H9 (cell line): ENCODE measurements around the gene TNFSF4. TPM values are rescaled to one million over a fixed set of nuclear protein-coding genes. Genes with fewer than 3 reads are reported as not detected.

Source experiments
- DNase-seq: peaks from one replicate; pipeline ENCODE4 v3.0.0-alpha.2; 2017
- H2AFZ ChIP-seq: one replicate; pipeline ENCODE4 v1.6.1; 2013; ENCODE audit warnings: mild to moderate bottlenecking, low read length, control low read depth, moderate library complexity
- H2AK5ac ChIP-seq: 2 replicates; pipeline ENCODE4 v1.6.1; 2013; ENCODE audit warnings: low read length, control low read depth, mixed read lengths; ENCODE audit not compliant: insufficient read length
- H2BK120ac ChIP-seq: one replicate; pipeline ENCODE4 v1.6.1; 2013; ENCODE audit warnings: low read depth, mild to moderate bottlenecking, low read length, control low read depth, inconsistent platforms; ENCODE audit not compliant: poor library complexity, severe bottlenecking
- H2BK12ac ChIP-seq: 2 replicates; pipeline ENCODE4 v1.6.1; 2013; ENCODE audit warnings: low read length, control low read depth, mixed read lengths, low read depth; ENCODE audit not compliant: insufficient read length
- H2BK15ac ChIP-seq: 2 replicates; pipeline ENCODE4 v1.6.1; 2013; ENCODE audit warnings: low read depth, low read length, control low read depth
- H2BK20ac ChIP-seq: one replicate; pipeline ENCODE4 v1.6.1; 2013; ENCODE audit warnings: low read depth, mild to moderate bottlenecking, low read length, control low read depth, inconsistent platforms; ENCODE audit not compliant: poor library complexity, severe bottlenecking
- H2BK5ac ChIP-seq: 2 replicates; pipeline ENCODE4 v1.6.1; 2013; ENCODE audit warnings: low read length, control low read depth, mixed read lengths; ENCODE audit not compliant: insufficient read length
- H3K14ac ChIP-seq: 2 replicates; pipeline ENCODE4 v1.6.1; 2013; ENCODE audit warnings: low read length, control low read depth; ENCODE audit not compliant: insufficient read depth
- H3K18ac ChIP-seq: 2 replicates; pipeline ENCODE4 v1.6.1; 2013; ENCODE audit warnings: low read depth, mild to moderate bottlenecking, mixed read lengths, low read length, control low read depth; ENCODE audit not compliant: insufficient read length
- H3K23ac ChIP-seq: 2 replicates; pipeline ENCODE4 v1.6.1; 2013; ENCODE audit warnings: low read length, control low read depth, mixed read lengths, low read depth; ENCODE audit not compliant: insufficient read length
- H3K23me2 ChIP-seq: 2 replicates; pipeline ENCODE4 v1.6.1; 2013; ENCODE audit warnings: low read depth, mild to moderate bottlenecking, mixed read lengths, low read length, control low read depth; ENCODE audit not compliant: insufficient read length, poor library complexity, severe bottlenecking
- H3K27ac ChIP-seq: 2 replicates; pipeline ENCODE4 v1.5.1; 2013; ENCODE audit warnings: low read length, control low read depth, mixed read lengths, low read depth; ENCODE audit not compliant: insufficient read length
- H3K27me3 ChIP-seq: 2 replicates; pipeline ENCODE4 v1.6.1; 2013; ENCODE audit warnings: low read length, control low read depth, inconsistent platforms; ENCODE audit not compliant: insufficient read depth
- H3K4ac ChIP-seq: 2 replicates; pipeline ENCODE4 v1.6.1; 2013; ENCODE audit warnings: low read depth, mild to moderate bottlenecking, control low read depth, inconsistent platforms, low read length, moderate library complexity
- H3K4me1 ChIP-seq: 2 replicates; pipeline ENCODE4 v1.6.1; 2013; ENCODE audit warnings: low read length, control low read depth, inconsistent platforms; ENCODE audit not compliant: insufficient read depth
- H3K4me2 ChIP-seq: 2 replicates; pipeline ENCODE4 v1.6.1; 2013; ENCODE audit warnings: low read length, control low read depth, mixed read lengths; ENCODE audit not compliant: insufficient read length, insufficient read depth
- H3K56ac ChIP-seq: 2 replicates; pipeline ENCODE4 v1.6.1; 2013; ENCODE audit warnings: low read depth, mild to moderate bottlenecking, mixed read lengths, low read length, control low read depth; ENCODE audit not compliant: insufficient read length
- H3K79me1 ChIP-seq: 2 replicates; pipeline ENCODE4 v1.6.1; 2013; ENCODE audit warnings: low read depth, mild to moderate bottlenecking, moderate library complexity, low read length, control low read depth, inconsistent platforms; ENCODE audit not compliant: insufficient read depth, poor library complexity, severe bottlenecking
- H3K79me2 ChIP-seq: 2 replicates; pipeline ENCODE4 v1.6.1; 2013; ENCODE audit warnings: low read length, control low read depth, inconsistent platforms; ENCODE audit not compliant: insufficient read depth
- H3K9ac ChIP-seq: 2 replicates; pipeline ENCODE4 v1.6.1; 2013; ENCODE audit warnings: low read length, control low read depth, mixed read lengths; ENCODE audit not compliant: insufficient read length; ENCODE audit errors: extremely low read depth
- H3K9me3 ChIP-seq: one replicate; pipeline ENCODE4 v1.6.1; 2013; ENCODE audit warnings: low read depth, low read length, inconsistent platforms; ENCODE audit not compliant: control insufficient read depth
- H3T11ph ChIP-seq: one replicate; pipeline ENCODE4 v1.6.1; 2013; ENCODE audit warnings: mild to moderate bottlenecking, low read length, control low read depth, inconsistent platforms
- H4K20me1 ChIP-seq: one replicate; pipeline ENCODE4 v1.6.1; 2013; ENCODE audit not compliant: control insufficient read depth, insufficient read length, insufficient read depth
- H4K5ac ChIP-seq: 2 replicates; pipeline ENCODE4 v1.6.1; 2013; ENCODE audit warnings: low read depth, mild to moderate bottlenecking, mixed read lengths, low read length, control low read depth; ENCODE audit not compliant: insufficient read length
- H4K8ac ChIP-seq: replicated peaks from 2 replicates; pipeline ENCODE4 v1.6.1; 2013; ENCODE audit warnings: low read length, control low read depth, mixed read lengths, low read depth; ENCODE audit not compliant: insufficient read length
- H4K91ac ChIP-seq: 2 replicates; pipeline ENCODE4 v1.6.1; 2013; ENCODE audit warnings: low read depth, mild to moderate bottlenecking, moderate library complexity, mixed read lengths, low read length, control low read depth; ENCODE audit not compliant: insufficient read length
- H3K27ac Mint-ChIP-seq, 3 experiments: 2 replicates in 2 of 3; 3 replicates in 1 of 3; pipeline ENCODE4 v1.8.0; 2020 to 2021; ENCODE audit warnings: mixed read lengths in 3 of 3, mild to moderate bottlenecking in 1 of 3, moderate library complexity in 1 of 3
- H3K27me3 Mint-ChIP-seq: 2 replicates; pipeline ENCODE4 v1.8.0; 2021; ENCODE audit warnings: low read depth, mild to moderate bottlenecking, moderate library complexity, mixed read lengths
- H3K36me3 Mint-ChIP-seq, 3 experiments: 2 replicates in 2 of 3; 3 replicates in 1 of 3; pipeline ENCODE4 v1.8.0; 2020 to 2021; ENCODE audit warnings: low read depth in 3 of 3, mixed read lengths in 3 of 3; ENCODE audit not compliant: insufficient read depth in 1 of 3
- H3K4me1 Mint-ChIP-seq, 2 experiments: 2 replicates each; pipeline ENCODE4 v1.8.0; 2020; ENCODE audit warnings: mixed read lengths in 2 of 2
- H3K4me3 Mint-ChIP-seq, 2 experiments: 2 replicates in 1 of 2; 3 replicates in 1 of 2; pipeline ENCODE4 v1.8.0; 2020 to 2021; ENCODE audit warnings: mild to moderate bottlenecking in 2 of 2, mixed read lengths in 2 of 2, moderate library complexity in 1 of 2
- H3K9me3 Mint-ChIP-seq, 2 experiments: 2 replicates in 1 of 2; 3 replicates in 1 of 2; pipeline ENCODE4 v1.8.0; 2020; ENCODE audit warnings: mild to moderate bottlenecking in 2 of 2, mixed read lengths in 2 of 2, moderate library complexity in 1 of 2
- WGBS: extraction: QIAGEN DNeasy Blood & Tissue Kit; methylation state at CpG from one replicate; pipeline ENCODE4 v1.1.7; 2013; ENCODE audit warnings: missing lambda C conversion rate, low lambda C conversion rate, mixed read lengths; ENCODE audit not compliant: insufficient read length; ENCODE audit errors: extremely low coverage; 5-methylcytosine and 5-hydroxymethylcytosine counted together
- total RNA-seq: library from RNA; stranded (reverse); gene quantifications from 2 replicates; pipeline ENCODE4 v1.2.1, GENCODE V29; 2021
- TF ChIP-seq, protein P1 (sequence below): fragments of 200-600 bp; sonication (generic); conservative IDR thresholded peaks from 3 replicates; pipeline ENCODE4 v1.8.0; 2021; ENCODE audit warnings: antibody characterized with exemption, mild to moderate bottlenecking

The TNFSF4 gene
- total RNA-seq, 1 experiment from 2014 or later: 0.28 TPM

DNA sequence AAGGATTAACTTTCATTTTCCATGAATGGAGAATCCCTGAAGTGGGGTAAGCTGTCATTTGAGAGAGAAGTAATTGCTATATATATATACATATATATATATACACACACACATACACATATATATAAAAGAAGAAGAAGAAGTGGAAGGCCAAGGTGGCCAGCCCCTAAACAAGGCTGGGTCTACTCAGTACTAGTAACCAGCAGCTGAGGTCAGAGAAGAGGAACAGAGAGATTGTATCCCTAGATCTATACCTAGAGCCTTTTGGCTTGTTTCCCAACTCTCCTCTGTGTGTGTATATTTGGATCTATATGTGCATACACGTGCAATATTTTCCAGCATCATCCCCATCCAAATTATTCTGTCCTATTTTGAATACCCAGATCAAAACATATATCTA is 5.2 kb downstream of the TNFSF4 start:
- no peak overlapping the region for H2BK20ac ChIP-seq

More for the DNA sequence above, 5.2 kb downstream of the TNFSF4 start:
- no peak overlapping the region for H3K4ac ChIP-seq
- no peak overlapping the region for H3K9ac ChIP-seq
- H3K56ac ChIP-seq: no peak overlapping the region
- no peaks in the 10 kb centered on the region for H4K20me1 ChIP-seq
- peaks cover 1% of the 10 kb centered on the region; the same call in 1 of the 2 replicates for H3K4me1 ChIP-seq
- H3K27ac Mint-ChIP-seq: no peak overlapping the region
- TF ChIP-seq, protein P1, sequence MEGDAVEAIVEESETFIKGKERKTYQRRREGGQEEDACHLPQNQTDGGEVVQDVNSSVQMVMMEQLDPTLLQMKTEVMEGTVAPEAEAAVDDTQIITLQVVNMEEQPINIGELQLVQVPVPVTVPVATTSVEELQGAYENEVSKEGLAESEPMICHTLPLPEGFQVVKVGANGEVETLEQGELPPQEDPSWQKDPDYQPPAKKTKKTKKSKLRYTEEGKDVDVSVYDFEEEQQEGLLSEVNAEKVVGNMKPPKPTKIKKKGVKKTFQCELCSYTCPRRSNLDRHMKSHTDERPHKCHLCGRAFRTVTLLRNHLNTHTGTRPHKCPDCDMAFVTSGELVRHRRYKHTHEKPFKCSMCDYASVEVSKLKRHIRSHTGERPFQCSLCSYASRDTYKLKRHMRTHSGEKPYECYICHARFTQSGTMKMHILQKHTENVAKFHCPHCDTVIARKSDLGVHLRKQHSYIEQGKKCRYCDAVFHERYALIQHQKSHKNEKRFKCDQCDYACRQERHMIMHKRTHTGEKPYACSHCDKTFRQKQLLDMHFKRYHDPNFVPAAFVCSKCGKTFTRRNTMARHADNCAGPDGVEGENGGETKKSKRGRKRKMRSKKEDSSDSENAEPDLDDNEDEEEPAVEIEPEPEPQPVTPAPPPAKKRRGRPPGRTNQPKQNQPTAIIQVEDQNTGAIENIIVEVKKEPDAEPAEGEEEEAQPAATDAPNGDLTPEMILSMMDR: no peak
- no peak overlapping the region for H3T11ph ChIP-seq
- no peak overlapping the region for H3K18ac ChIP-seq
- no peak overlapping the region for H2BK120ac ChIP-seq
- no peak overlapping the region for H3K27ac ChIP-seq
- no peak overlapping the region for H3K4me3 Mint-ChIP-seq
- H2BK15ac ChIP-seq: no peak overlapping the region
- H3K4me1 Mint-ChIP-seq: peaks cover 9 to 11% of the 10 kb centered on the region in 2 experiments
- peaks cover 15% of the 10 kb centered on the region for H3K27me3 Mint-ChIP-seq
- H3K9me3 ChIP-seq: no peaks in the 10 kb centered on the region
- no peak overlapping the region for H4K91ac ChIP-seq
- H3K4me2 ChIP-seq: no peak overlapping the region
- H4K5ac ChIP-seq: no peak overlapping the region
- H2BK5ac ChIP-seq: no peak overlapping the region
- no peak for DNase-seq
- H3K79me2 ChIP-seq: 0 out of 2 replicates have a peak, but pooled peaks cover 2% of the 10 kb centered on the region
- no peaks in the 10 kb centered on the region for H3K79me1 ChIP-seq
- no peak overlapping the region for H2AFZ ChIP-seq
- no peaks in the 10 kb centered on the region for H3K27me3 ChIP-seq
- no peaks in the 10 kb centered on the region for H3K36me3 Mint-ChIP-seq
- no peaks in the 10 kb centered on the region for H3K9me3 Mint-ChIP-seq
- H4K8ac ChIP-seq: no peak overlapping the region
- no peak overlapping the region for H2BK12ac ChIP-seq
- H2AK5ac ChIP-seq: no peak overlapping the region
- no peak overlapping the region for H3K23ac ChIP-seq
- no CpG with 5 or more reads among the region's 1 CpG for WGBS
- H3K23me2 ChIP-seq: no peaks in the 10 kb centered on the region
- H3K14ac ChIP-seq: no peak overlapping the region
